ENCODE results near the gene COL9A3. TPM values are rescaled to one million over a fixed set of nuclear protein-coding genes. Genes with fewer than 3 reads are reported as not detected.

The COL9A3 gene
- total RNA-seq, 1 donor from 2014 or later = not detected

- Histone ChIP-seq H3K36me3 (ENCODE audit: control insufficient read depth, insufficient read depth, low read length) (peaks cover 2% of the 10 kb centered on the region), H3K4me3 (ENCODE audit: low read depth, low read length) (no peak overlapping the region), H3K27me3 (ENCODE audit: control insufficient read depth, insufficient read depth, low read length) (no peaks in the 10 kb centered on the region)
- FAIRE-seq (no peak), DNase-seq (ENCODE audit: low read depth) (no peak)
- TF ChIP-seq CTCF (IDR thresholded peaks at IDR 0.05; ENCODE audit: insufficient read depth, low read length, severe bottlenecking) = no peak
Observed at GRCh38 chr20:62876902-62877816, 60.3 kb downstream of the COL9A3 start.

GRCh38 chr20:62878244-62879038 is 61.6 kb downstream of the COL9A3 start:
- H3K36me3 ChIP-seq (ENCODE audit: control insufficient read depth, insufficient read depth, low read length) = peaks cover 2% of the 10 kb centered on the region
- FAIRE-seq = no peak
- no peaks in the 10 kb centered on the region for H3K27me3 ChIP-seq (ENCODE audit: control insufficient read depth, insufficient read depth, low read length)
- TF ChIP-seq CTCF (IDR thresholded peaks at IDR 0.05; ENCODE audit: insufficient read depth, low read length, severe bottlenecking) = no peak
- no peak for DNase-seq (ENCODE audit: low read depth)
- H3K4me3 ChIP-seq (ENCODE audit: low read depth, low read length) = no peak overlapping the region

- no peaks in the 10 kb centered on the region for H3K27me3 ChIP-seq (ENCODE audit: control insufficient read depth, insufficient read depth, low read length)
- DNase-seq (ENCODE audit: low read depth) = no peak
- no peak for TF ChIP-seq CTCF (IDR thresholded peaks at IDR 0.05; ENCODE audit: insufficient read depth, low read length, severe bottlenecking)
- FAIRE-seq = no peak
- peaks cover 2% of the 10 kb centered on the region for H3K36me3 ChIP-seq (ENCODE audit: control insufficient read depth, insufficient read depth, low read length)
- H3K4me3 ChIP-seq (ENCODE audit: low read depth, low read length) = no peak overlapping the region
Observed at GRCh38 chr20:62879275-62880146, 62.7 kb downstream of the COL9A3 start.

GRCh38 chr20:62880147-62880934 is 63.5 kb downstream of the COL9A3 start:
- FAIRE-seq (no peak), DNase-seq (ENCODE audit: low read depth) (no peak)
- Histone ChIP-seq H3K27me3 (ENCODE audit: control insufficient read depth, insufficient read depth, low read length) (no peaks in the 10 kb centered on the region), H3K4me3 (ENCODE audit: low read depth, low read length) (no peak overlapping the region), H3K36me3 (ENCODE audit: control insufficient read depth, insufficient read depth, low read length) (peaks cover 2% of the 10 kb centered on the region)
- no peak for TF ChIP-seq CTCF (IDR thresholded peaks at IDR 0.05; ENCODE audit: insufficient read depth, low read length, severe bottlenecking)

All from bronchial epithelial cell (primary cell).